NCI-H1105 (cell line): ENCODE measurements around the gene SEMA4D.
"Not testable (repeated sequence)": the region's sequence is repeated elsewhere in the genome, so short reads cannot be mapped to it uniquely, and the experiment has no call there.

Experiments
- DNase-seq: peaks from one replicate; lab custom pipeline; 2025; lab: John Stamatoyannopoulos, UW

Gene SEMA4D

GRCh38 chr9:89386206-89386605, 111.7 kb downstream of the SEMA4D start:
- no peak for DNase-seq

- no peak for DNase-seq
Measured at GRCh38 chr9:89384783-89385182, 113.1 kb downstream of the SEMA4D start.

GRCh38 chr9:89383721-89384300, 114.1 kb downstream of the SEMA4D start:
- DNase-seq: no peak

GRCh38 chr9:89383030-89383720, 114.7 kb downstream of the SEMA4D start:
- DNase-seq: no peak

GRCh38 chr9:89382026-89382986, 115.6 kb downstream of the SEMA4D start:
- no peak for DNase-seq

- no peak for DNase-seq
Measured at GRCh38 chr9:89381308-89381609, 116.7 kb downstream of the SEMA4D start.

- DNase-seq: no peak
Measured at GRCh38 chr9:89380437-89381307, 117.2 kb downstream of the SEMA4D start.

- DNase-seq: no peak
Measured at GRCh38 chr9:89379508-89380115, 118.3 kb downstream of the SEMA4D start.

GRCh38 chr9:89379031-89379430, 118.9 kb downstream of the SEMA4D start:
- DNase-seq: no peak

- no peak for DNase-seq
Measured at GRCh38 chr9:89378541-89378940, 119.4 kb downstream of the SEMA4D start.

GRCh38 chr9:89377411-89377810, 120.5 kb downstream of the SEMA4D start:
- DNase-seq: no peak

- DNase-seq: no peak
Measured at GRCh38 chr9:89376741-89377351, 121.1 kb downstream of the SEMA4D start.

GRCh38 chr9:89376286-89376685, 121.6 kb downstream of the SEMA4D start:
- DNase-seq: no peak

GRCh38 chr9:89375191-89375760, 122.6 kb downstream of the SEMA4D start:
- no peak for DNase-seq

- no peak for DNase-seq
Measured at GRCh38 chr9:89374176-89374575, 123.7 kb downstream of the SEMA4D start.

- no peak for DNase-seq
Measured at GRCh38 chr9:89372979-89373378, 124.9 kb downstream of the SEMA4D start.

GRCh38 chr9:89372230-89372816, 125.6 kb downstream of the SEMA4D start:
- no peak for DNase-seq

- DNase-seq: not testable (repeated sequence)
Measured at GRCh38 chr9:89371791-89372190, 126.1 kb downstream of the SEMA4D start.

- no peak for DNase-seq
Measured at GRCh38 chr9:89370593-89370992, 127.3 kb downstream of the SEMA4D start.

GRCh38 chr9:89368978-89369377, 128.9 kb downstream of the SEMA4D start:
- DNase-seq: no peak
